GM12891 (cell line): Measurements from ENCODE around the gene SERAC1.

Experiments used
- DNase-seq: peaks from one replicate; pipeline ENCODE4 v3.0.0; 2011; ENCODE audit warnings: low spot score; ENCODE audit not compliant: insufficient read length
- FAIRE-seq: peaks from 2 replicates; lab custom pipeline; 2011; peaks lifted over from hg19 to GRCh38; lab: Jason Lieb, UNC
- PAX5 ChIP-seq: IDR thresholded peaks from 2 replicates; pipeline ENCODE4 v1.6.1; 2011; ENCODE audit warnings: low read length, moderate library complexity, mild to moderate bottlenecking; ENCODE audit not compliant: insufficient read depth, severe bottlenecking
- POLR2A ChIP-seq: IDR thresholded peaks from 2 replicates; pipeline ENCODE4 v1.6.1; 2011; ENCODE audit warnings: low read depth, low read length, control low read depth
- POLR2AphosphoS5 ChIP-seq: IDR thresholded peaks from 2 replicates; pipeline ENCODE4 v1.6.1; 2011; ENCODE audit warnings: low read depth, low read length, control low read depth
- POU2F2 ChIP-seq: IDR thresholded peaks from 2 replicates; pipeline ENCODE4 v1.6.1; 2011; ENCODE audit warnings: low read depth, mild to moderate bottlenecking, control low read depth, low read length, moderate library complexity
- SPI1 ChIP-seq: IDR thresholded peaks from 2 replicates; pipeline ENCODE4 v1.6.1; 2011; ENCODE audit warnings: low read depth, low read length, control low read depth
- TAF1 ChIP-seq: IDR thresholded peaks from 2 replicates; pipeline ENCODE4 v1.6.1; 2011; ENCODE audit warnings: low read depth, low read length, control low read depth

SERAC1 gene

DNA sequence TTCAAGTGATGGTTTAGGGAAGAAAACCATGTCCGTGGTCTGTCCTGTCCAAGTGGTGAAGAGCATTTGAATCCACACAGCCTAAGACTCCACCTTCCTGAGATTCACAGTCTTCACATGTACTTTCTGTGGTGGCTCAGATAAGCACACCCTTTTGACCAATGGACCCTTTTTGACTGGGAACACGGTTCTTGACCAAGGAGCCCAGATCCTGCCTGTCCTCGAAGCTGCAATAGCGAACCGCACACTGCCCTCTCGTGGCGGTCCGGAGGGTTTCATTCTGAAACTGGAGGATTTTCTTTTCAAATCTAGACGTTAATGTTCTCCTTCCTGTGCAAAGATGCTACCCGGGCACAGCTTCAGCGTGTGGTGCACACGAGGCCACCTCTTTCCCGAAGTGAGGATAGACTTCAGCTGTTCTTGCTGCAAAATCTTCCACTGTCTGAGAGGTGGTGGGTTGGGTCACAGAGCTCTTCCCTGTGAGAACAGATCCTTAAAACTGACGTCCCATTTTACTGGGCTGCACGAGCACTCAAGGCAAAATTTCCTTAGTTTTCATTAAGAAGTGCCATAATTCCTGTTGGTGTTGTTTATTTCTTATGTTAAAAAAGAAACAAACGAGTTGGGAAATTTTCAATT lies 95.9 kb downstream of the SERAC1 start:
- DNase-seq, result peak; percentile 74
- TF ChIP-seq POLR2A (no peak), POLR2AphosphoS5 (no peak), PAX5 (no peak), SPI1 (no peak), TAF1 (no peak), POU2F2 (no peak)
- peak; percentile 86 for FAIRE-seq

GRCh38 chr6:158071121-158072082 lies 96.7 kb downstream of the SERAC1 start:
- no peak for TF ChIP-seq PAX5
- TF ChIP-seq TAF1, result no peak
- no peak for TF ChIP-seq POLR2A
- TF ChIP-seq POLR2AphosphoS5, result no peak
- no peak for TF ChIP-seq SPI1
- no peak for TF ChIP-seq POU2F2
- no peak for FAIRE-seq
- DNase-seq, result no peak

DNA sequence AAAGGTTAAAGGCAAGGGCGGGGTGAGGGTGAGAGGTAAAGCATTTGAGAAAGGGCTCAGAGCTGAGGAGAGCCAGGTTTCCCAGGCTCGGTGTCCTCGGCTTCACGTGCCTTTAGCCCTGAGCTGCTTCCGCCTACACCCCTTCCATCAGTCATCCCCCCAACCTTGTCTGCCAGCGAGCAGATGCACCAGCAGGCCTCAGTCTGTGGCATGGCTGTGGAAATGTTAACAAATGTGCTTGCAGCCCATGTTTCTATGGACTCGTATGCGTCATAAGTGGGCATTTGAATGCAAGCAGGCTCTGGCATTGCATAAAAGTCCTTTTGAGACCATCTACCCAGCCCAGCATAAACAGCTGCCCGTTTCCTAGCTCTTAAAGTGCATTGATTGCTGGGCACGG lies 97.5 kb downstream of the SERAC1 start:
- TF ChIP-seq POLR2A (no peak), TAF1 (no peak), SPI1 (no peak)
- DNase-seq (no peak), FAIRE-seq (no peak)

DNA sequence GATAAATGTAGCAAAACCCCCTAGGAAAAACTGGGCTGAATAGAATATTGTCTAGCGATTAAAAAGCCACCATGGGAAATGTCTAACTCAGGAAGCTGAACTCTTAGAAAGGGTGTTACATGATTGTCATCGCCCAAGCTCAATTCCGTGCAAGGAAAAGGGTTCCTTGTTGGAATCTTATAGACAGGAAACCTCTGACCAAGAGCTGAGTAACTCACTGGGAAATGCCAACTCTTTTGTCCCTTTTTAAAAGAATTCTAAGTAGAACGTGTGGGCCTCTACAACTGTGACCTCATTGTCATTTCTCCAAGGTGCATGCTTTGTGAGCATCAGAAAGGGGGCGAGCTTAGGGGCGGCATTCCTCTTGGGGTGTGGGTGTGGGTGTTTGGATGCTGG lies 98.3 kb downstream of the SERAC1 start:
- DNase-seq (no peak), FAIRE-seq (no peak)
- TF ChIP-seq POLR2A, result no peak
- TF ChIP-seq POLR2AphosphoS5, result no peak
- no peak for TF ChIP-seq SPI1

GRCh38 chr6:158068893-158069799 lies 98.9 kb downstream of the SERAC1 start:
- FAIRE-seq (no peak), DNase-seq (no peak)
- TF ChIP-seq POLR2AphosphoS5, result no peak
- no peak for TF ChIP-seq POLR2A
- no peak for TF ChIP-seq SPI1
- TF ChIP-seq TAF1, result no peak
- no peak for TF ChIP-seq POU2F2
- TF ChIP-seq PAX5, result no peak

DNA sequence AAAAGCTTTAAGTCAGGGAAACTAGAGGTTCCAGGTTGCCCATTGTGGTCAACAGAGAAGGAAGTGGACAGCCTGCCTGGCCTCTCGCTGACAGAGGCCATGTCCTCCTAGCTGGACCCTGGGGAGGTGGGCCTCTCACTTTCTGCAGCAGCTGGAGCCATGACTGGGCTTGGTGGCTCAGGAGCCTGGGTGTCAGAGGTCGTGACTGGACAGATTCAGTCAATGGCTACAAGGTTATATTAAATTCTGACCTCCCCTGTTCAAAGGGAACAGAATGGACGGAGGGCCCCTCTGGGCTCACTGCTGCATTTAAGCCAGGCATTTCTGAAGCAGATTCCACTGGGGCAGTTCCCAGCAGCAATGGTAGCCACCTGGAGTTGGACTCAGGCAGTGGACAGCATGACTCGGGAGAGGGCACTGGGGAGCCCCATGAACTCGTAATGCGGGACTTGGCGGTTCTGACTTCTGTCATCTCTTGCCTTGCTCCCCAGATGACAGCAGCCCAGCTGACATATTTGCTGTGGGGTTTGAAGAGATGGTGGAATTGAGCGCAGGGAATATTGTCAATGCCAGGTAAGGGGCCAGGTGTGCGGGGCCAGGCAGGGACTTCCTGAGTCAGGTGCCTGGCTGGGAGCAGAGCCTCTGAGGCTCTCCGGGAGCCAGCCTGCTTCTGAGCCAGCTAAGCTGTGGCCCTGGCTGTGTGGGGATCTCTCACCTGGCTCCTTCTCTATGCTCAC lies 99.7 kb downstream of the SERAC1 start:
- DNase-seq (no peak), FAIRE-seq (no peak)
- TF ChIP-seq PAX5, result no peak
- TF ChIP-seq POU2F2, result no peak
- TF ChIP-seq TAF1, result no peak
- TF ChIP-seq SPI1, result no peak
- no peak for TF ChIP-seq POLR2A
- no peak for TF ChIP-seq POLR2AphosphoS5

- no peak for FAIRE-seq
- no peak for TF ChIP-seq PAX5
- no peak for TF ChIP-seq TAF1
- TF ChIP-seq SPI1, result no peak
- no peak for TF ChIP-seq POLR2AphosphoS5
- no peak for TF ChIP-seq POLR2A
- TF ChIP-seq POU2F2, result no peak
- DNase-seq, result no peak
Observed at GRCh38 chr6:158067436-158068015, 100.5 kb downstream of the SERAC1 start.

DNA sequence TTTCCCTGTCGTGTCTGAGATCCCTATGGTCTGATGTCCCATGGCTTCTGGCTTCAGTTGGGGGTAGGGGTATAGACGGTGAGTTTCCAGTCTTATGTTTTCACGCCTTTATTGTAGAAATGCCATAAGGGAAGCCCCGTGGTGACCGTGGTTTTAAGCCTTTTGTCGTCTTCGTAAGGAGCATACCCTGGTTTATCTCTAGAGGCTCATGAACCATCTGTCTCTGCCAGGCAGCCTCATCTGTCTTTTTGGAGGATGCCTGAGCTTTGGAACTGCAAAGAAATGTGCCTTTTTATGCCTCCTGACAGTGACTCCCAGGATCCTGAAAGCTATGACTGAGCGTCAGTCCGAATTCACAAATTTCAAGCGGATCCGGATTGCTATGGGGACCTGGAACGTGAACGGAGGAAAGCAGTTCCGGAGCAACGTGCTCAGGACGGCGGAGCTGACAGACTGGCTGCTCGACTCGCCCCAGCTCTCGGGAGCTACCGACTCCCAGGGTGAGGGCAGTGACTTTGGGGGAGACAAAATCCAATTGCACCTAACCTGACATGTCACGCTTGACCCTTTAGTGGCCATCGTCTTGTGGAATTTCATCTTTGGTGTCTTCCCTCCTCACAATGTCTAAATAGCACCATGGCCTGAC lies 101.8 kb downstream of the SERAC1 start:
- no peak for TF ChIP-seq POU2F2
- no peak for TF ChIP-seq TAF1
- TF ChIP-seq POLR2A, result no peak
- TF ChIP-seq SPI1, result no peak
- no peak for TF ChIP-seq PAX5
- no peak for TF ChIP-seq POLR2AphosphoS5
- FAIRE-seq (no peak), DNase-seq (no peak)
